Stimulated activated effector memory CD8-positive, alpha-beta T cell treated with anti-CD3 and anti-CD28 coated beads, Interleukin-12 subunit alpha, Interleukin-12 subunit beta, amount 100 ng/mL, for 72 hours (primary cell): ENCODE results near the gene ETV6.

Source experiments
- ATAC-seq: fragments of 150-1000 bp; cut with Tn5 transposase; 2 replicates; pipeline ENCODE4 v1.10.0; 2021
- DNase-seq, 2 donors: peaks; one replicate each; pipeline ENCODE4 v3.0.0; 2021 to 2022; ENCODE audit warnings: low spot score in 2 of 2
- H3K27ac Mint-ChIP-seq: one replicate; pipeline ENCODE4 v1.8.0; 2022; ENCODE audit warnings: mild to moderate bottlenecking, mixed read lengths
- H3K36me3 Mint-ChIP-seq: one replicate; pipeline ENCODE4 v1.8.0; 2022; ENCODE audit warnings: mild to moderate bottlenecking, mixed read lengths
- H3K4me1 Mint-ChIP-seq: one replicate; pipeline ENCODE4 v1.8.0; 2022; ENCODE audit warnings: mixed read lengths
- H3K4me3 Mint-ChIP-seq: one replicate; pipeline ENCODE4 v1.8.0; 2022; ENCODE audit warnings: mild to moderate bottlenecking, mixed read lengths
- H3K9me3 Mint-ChIP-seq: one replicate; pipeline ENCODE4 v1.8.0; 2022; ENCODE audit warnings: mixed read lengths

ETV6 gene

DNA sequence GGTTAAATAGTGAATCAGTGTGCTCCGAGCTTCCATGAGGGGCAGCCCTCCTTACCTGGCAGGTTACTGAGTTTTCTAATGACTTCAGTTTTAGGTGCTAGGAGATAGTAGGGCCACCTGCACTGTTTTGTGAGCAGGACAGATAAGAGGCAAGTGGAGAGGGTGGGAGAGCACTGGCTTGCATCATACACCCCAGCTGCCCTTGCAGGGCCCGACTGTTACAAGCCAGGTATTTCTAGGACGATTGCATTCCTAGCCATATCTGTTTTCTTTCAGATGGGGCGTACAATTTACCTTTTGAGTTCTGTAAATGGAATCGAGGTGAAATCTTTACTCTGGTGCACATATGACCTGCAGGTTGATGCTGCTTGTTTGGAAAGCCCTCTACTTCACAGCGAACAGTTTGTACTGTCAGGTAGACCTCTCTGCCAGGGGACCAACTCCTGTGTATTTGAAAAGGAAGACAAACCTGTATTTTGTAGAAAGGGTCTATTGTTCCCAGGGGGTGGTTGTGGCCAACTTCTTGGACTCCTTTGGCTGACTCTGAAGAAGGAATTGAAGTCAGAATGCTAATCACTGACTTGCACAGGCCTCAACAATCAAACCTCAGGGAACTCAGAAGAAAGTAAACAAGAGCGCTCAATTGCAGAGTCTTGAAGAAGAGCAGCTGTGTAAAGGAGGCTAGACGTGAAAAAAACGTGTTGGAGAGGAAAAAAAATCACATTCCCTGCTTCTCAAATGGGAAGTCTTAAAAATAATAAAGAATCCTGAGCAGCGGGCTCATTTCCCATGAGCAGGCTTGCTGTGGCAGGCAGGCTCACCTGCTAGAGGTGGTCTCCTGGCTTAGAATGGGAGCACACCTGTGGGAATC lies 57.3 kb downstream of the ETV6 start:
- peaks cover 26% of the 10 kb centered on the region for H3K36me3 Mint-ChIP-seq
- H3K4me1 Mint-ChIP-seq = peaks cover 54% of the 10 kb centered on the region

DNA sequence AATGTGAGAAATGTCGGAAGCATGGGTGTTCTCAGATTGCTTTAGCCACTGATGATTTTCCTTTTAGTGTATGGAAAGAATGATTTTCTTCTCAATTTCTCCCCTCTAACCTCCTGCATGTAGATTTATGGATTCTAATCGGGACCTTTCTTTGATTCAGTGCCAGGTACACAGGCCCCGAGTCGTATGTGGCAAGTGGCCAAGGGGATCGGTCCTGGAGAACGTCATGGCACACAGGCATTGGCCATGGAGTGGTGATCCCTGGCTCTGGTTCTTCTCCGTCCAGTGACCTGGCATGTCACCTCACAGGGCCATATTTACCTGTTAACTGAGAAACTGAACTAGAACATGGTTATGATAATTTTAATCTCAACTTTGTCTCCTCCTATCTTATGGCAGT lies 58.1 kb downstream of the ETV6 start:
- H3K9me3 Mint-ChIP-seq = no peaks in the 10 kb centered on the region
- DNase-seq = no peak
- H3K27ac Mint-ChIP-seq = no peak overlapping the region
- no peak for ATAC-seq
- H3K4me1 Mint-ChIP-seq = peaks cover 53% of the 10 kb centered on the region
- H3K36me3 Mint-ChIP-seq = peaks cover 31% of the 10 kb centered on the region
- no peak overlapping the region for H3K4me3 Mint-ChIP-seq

More for the DNA sequence above, 57.3 kb downstream of the ETV6 start:
- no peak for ATAC-seq
- DNase-seq = no peak
- no peak overlapping the region for H3K27ac Mint-ChIP-seq
- no peak overlapping the region for H3K4me3 Mint-ChIP-seq
- no peaks in the 10 kb centered on the region for H3K9me3 Mint-ChIP-seq

DNA sequence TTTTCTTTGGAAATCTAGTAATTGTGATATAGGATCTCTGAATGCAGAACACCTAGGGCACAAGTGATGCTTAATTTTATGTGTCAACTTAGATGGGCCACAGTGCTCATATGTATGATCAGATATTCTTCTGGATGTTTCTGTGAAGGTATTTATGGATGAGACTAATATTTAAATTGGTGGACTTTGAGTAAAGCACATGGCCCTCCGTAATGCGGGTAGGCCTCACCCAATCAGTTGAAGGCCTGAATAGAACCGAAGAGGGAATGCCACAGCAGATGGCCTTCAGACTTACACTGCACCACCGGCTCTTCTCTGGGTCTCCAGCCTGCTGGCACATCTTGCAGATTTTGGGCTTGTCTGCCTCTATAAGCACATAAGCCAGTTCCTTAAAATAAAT lies 60.0 kb downstream of the ETV6 start:
- Mint-ChIP-seq H3K36me3 (peaks cover 28% of the 10 kb centered on the region), H3K9me3 (no peaks in the 10 kb centered on the region), H3K4me1 (peaks cover 48% of the 10 kb centered on the region), H3K4me3 (no peak overlapping the region), H3K27ac (no peak overlapping the region)
- DNase-seq (no peak), ATAC-seq (no peak)

DNA sequence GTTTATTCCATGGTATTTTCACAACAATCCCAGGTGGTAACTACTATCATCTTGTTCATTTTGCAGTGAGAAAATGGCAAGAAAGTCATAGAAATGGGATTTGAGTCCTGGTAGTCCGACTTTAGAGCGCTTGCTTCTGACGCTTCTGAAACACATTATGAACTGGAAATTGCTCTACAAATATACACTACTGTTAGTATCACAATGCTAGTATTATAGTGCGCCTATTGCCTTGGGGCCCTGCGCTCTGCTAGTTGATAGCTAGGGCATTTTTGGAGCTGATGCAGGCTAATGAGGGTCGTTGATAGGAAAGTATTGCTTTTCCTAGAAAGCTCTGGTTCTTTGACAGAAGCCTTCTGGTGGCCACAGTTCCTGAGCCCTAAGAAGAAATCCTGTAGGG lies 61.0 kb downstream of the ETV6 start:
- H3K27ac Mint-ChIP-seq = no peak overlapping the region
- H3K36me3 Mint-ChIP-seq = peaks cover 37% of the 10 kb centered on the region
- DNase-seq = no peak
- no peak overlapping the region for H3K4me3 Mint-ChIP-seq
- no peak for ATAC-seq
- H3K4me1 Mint-ChIP-seq = peaks cover 53% of the 10 kb centered on the region
- no peaks in the 10 kb centered on the region for H3K9me3 Mint-ChIP-seq

DNA sequence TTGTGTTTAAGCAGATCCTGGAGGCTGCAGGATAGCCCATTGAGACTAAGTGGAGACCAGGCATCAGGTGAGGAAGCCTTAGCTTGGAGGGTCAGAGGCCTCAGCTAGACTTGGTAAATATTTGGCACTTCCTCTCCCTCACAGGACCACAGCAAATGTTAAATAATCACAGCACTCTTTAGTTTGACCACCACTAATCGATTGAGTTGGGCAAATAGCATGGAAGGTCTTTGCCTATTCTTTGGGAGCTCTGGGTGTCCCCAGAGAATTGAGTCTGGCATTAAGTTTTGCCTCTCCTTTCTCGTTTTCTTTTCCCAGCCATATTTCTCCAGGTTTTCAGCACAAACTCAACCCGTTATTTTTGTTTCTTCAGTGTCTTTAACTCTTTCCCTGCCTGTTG lies 61.4 kb downstream of the ETV6 start:
- H3K9me3 Mint-ChIP-seq = no peaks in the 10 kb centered on the region
- H3K4me1 Mint-ChIP-seq = peaks cover 53% of the 10 kb centered on the region
- peaks cover 42% of the 10 kb centered on the region for H3K36me3 Mint-ChIP-seq
- no peak for DNase-seq
- ATAC-seq = no peak
- H3K27ac Mint-ChIP-seq = no peak overlapping the region
- H3K4me3 Mint-ChIP-seq = no peak overlapping the region

DNA sequence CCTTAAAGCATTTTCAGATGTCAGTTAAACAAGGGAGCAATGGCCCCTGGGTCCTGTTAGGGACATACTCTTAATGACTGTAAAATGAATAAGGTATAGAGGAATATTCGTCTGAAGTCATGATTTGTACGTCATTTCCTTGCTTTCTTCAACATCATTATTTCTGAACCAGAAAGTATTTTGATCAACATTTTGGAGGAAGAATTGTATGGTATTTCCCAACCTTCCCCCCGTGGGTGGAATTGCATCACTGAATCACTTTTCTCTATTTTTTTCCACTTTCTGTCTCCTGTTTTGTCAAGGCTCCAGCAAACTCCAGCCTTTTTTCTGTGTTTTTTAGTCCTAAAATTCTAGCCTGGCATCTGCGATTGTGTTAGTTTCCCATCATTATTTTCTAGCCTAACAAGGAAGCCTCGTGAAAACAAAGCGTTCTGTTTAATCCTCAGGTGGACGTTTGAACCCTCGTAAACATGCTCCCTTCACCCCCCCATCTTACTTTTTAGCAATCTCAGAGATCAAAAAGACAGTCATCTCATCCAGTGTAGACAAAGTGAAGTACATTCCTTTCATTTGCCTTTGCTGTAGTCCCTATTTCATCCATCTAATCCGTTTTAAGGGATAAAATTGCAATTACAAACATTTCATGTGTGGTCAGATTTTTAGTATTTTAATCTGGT lies 62.3 kb downstream of the ETV6 start:
- Mint-ChIP-seq H3K27ac (no peak overlapping the region), H3K36me3 (peaks cover 51% of the 10 kb centered on the region), H3K9me3 (no peaks in the 10 kb centered on the region), H3K4me3 (no peak overlapping the region), H3K4me1 (peaks cover 51% of the 10 kb centered on the region)
- ATAC-seq = no peak
- no peak for DNase-seq

DNA sequence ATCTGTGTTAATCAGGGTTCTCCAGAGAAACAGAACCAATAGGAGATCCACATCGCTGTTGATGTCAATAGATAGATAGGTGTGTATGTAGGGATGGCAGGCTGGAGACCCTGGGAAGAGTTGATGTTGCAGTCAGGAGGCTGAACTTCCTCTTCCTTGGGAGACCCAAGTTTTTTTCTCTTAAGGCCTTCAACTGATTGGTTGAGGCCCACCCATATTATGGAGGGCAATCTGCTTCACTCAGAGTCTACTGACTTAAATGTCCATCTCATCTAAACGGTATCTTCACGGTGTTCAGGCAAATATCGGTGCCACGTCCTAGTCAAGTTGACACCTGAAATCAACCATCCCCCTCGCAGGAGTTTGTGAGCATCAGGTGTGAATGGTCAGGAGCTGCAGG lies 63.0 kb downstream of the ETV6 start:
- H3K9me3 Mint-ChIP-seq = no peaks in the 10 kb centered on the region
- no peak overlapping the region for H3K27ac Mint-ChIP-seq
- DNase-seq = no peak
- ATAC-seq = no peak
- H3K4me3 Mint-ChIP-seq = no peak overlapping the region
- H3K4me1 Mint-ChIP-seq = peaks cover 48% of the 10 kb centered on the region
- peaks cover 56% of the 10 kb centered on the region for H3K36me3 Mint-ChIP-seq

DNA sequence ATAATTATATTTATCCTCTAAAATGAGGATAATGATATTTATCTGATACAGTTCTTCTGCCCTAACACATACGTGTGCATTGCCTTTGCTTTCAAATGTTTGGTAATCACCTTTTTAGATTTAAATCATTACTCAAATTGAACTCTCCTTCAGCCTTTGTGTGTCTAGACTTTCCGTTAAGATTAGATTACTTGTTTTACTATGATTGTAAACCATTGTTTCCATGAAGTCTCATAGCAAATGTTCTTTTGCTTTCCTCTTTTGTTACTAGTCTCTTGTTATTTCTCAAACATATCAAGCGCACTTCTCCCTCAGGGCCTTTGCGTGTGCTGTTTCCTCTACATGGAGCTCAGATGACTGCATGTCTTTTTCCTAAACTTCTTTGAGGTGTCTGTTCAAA lies 63.7 kb downstream of the ETV6 start:
- ATAC-seq = no peak
- no peak for DNase-seq
- Mint-ChIP-seq H3K9me3 (no peaks in the 10 kb centered on the region), H3K4me1 (peaks cover 55% of the 10 kb centered on the region), H3K27ac (no peak overlapping the region), H3K36me3 (peaks cover 63% of the 10 kb centered on the region), H3K4me3 (no peak overlapping the region)

DNA sequence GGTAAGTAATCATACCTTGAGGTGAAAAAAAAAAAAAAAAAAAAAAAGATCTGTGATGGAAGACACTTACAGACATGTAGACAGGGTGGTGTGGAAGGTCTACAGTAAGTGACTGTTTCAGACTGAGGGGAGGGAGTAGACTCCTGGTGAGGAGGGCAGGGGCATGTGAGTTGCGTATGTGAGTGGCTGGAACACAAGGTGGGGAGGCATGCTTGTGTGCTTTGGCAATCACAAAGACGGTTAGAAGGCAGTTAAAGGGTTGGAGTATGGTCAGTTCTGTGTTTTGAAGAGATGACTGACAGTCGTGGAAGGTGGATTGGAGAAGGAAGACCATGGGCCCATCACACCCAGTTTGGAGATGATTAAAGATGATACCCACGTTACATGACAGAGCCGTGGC lies 65.2 kb downstream of the ETV6 start:
- H3K9me3 Mint-ChIP-seq = no peaks in the 10 kb centered on the region
- no peak for DNase-seq
- peaks cover 59% of the 10 kb centered on the region for H3K4me1 Mint-ChIP-seq
- no peak overlapping the region for H3K27ac Mint-ChIP-seq
- H3K36me3 Mint-ChIP-seq = peaks cover 66% of the 10 kb centered on the region
- no peak for ATAC-seq
- no peak overlapping the region for H3K4me3 Mint-ChIP-seq

DNA sequence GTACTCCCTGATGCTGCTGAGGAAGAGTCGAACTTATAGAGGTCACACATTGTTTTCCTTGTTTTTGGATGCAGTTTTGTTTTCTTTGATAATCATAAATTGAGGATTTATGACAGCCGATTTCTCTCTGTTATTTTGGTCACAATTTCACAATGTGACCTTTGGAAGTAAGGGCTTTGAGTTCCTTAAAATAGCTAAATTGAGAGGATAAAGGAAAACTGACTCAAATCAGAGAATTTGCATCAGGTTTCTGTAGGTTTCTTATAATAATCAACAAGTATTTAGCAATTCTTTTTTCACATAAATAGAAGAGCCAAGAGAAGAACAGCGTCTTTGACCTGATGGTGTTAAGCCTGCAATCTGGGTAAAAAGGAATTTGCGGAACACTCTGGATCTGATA lies 66.1 kb downstream of the ETV6 start:
- DNase-seq (no peak), ATAC-seq (no peak)
- no peaks in the 10 kb centered on the region for H3K9me3 Mint-ChIP-seq
- peaks cover 57% of the 10 kb centered on the region for H3K4me1 Mint-ChIP-seq
- H3K36me3 Mint-ChIP-seq = peaks cover 59% of the 10 kb centered on the region
- H3K27ac Mint-ChIP-seq = no peak overlapping the region
- H3K4me3 Mint-ChIP-seq = no peak overlapping the region

DNA sequence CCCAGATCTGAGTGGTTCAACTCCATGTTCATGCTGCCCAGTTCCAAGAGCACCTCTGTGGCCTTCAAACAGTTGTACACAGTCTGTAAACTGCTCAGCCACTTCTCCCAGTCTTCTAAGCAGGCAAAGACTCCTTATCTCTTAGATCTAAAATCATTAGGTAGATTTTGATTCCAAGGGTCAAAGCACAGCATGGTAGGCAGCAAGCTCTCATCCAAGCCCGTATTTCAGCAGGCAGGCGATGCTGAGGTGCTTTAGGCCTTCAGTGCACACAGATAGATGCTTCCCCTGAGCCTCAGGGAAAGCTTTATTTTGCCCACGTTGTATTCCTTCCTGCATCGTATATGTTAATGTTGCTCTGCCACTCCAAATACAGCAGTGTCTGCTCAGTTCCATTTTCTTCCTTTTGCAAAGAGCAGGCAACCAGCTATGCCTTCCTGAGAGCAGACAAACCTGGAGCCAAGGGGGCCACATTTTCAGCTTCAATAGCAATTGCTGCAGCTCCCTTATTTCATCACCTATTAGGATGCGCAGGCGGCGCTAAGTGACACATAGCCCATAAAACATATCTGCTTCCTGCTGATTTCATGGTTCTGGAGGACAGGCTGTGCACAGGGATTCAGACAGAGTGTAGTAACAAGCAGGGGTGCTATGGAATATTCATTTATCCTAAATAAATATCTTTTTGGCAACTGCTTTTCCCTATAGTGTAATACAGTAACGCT lies 67.5 kb downstream of the ETV6 start:
- Mint-ChIP-seq H3K27ac (no peak overlapping the region), H3K4me1 (peaks cover 46% of the 10 kb centered on the region), H3K9me3 (no peaks in the 10 kb centered on the region), H3K4me3 (no peak overlapping the region), H3K36me3 (peaks cover 57% of the 10 kb centered on the region)
- DNase-seq = no peak
- ATAC-seq = no peak

DNA sequence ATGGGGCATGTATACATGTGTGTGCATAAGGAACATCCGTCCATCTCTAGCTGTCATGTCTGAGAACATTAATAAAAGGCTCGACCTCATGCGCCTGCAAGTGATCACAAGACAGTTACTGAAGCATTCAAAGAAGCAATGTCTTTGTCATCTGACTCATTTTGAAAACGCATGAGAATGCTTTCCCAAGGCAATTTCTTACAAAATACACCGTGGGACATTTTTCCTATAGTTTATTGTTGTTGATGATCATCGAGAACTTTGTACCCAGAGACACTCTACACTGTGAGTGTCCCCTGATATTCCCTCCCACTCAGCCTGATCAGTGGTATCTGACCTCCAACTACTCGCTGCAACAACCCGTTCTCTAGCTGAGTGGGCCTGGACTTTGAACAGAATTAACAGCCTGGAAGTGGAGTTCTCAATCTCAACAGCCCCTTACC lies 68.1 kb downstream of the ETV6 start:
- Mint-ChIP-seq H3K27ac (no peak overlapping the region), H3K4me3 (no peak overlapping the region), H3K9me3 (no peaks in the 10 kb centered on the region), H3K4me1 (peaks cover 42% of the 10 kb centered on the region), H3K36me3 (peaks cover 53% of the 10 kb centered on the region)
- no peak for ATAC-seq
- DNase-seq = no peak

DNA sequence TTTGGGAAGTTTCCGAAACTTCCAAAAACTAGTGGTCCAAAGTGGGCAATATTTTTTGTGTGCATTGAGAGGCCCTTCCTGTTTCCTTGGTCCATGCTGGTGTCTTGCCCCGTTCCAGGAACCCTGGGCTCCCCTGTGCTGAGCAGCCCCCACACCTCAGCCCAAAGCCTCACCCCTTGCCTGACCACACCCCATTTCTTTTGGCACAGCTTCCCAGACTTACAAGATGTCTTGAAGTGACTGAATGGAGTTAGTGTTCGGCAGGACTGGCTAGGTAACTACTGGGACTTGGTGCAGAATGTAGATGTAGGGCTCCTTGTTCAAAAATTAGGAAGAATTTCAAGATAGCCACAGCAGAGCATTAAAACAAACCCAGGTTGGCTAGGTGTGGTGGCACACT lies 68.6 kb downstream of the ETV6 start:
- DNase-seq (no peak), ATAC-seq (no peak)
- Mint-ChIP-seq H3K9me3 (no peaks in the 10 kb centered on the region), H3K4me3 (no peak overlapping the region), H3K36me3 (peaks cover 47% of the 10 kb centered on the region), H3K27ac (no peak overlapping the region), H3K4me1 (peaks cover 39% of the 10 kb centered on the region)

DNA sequence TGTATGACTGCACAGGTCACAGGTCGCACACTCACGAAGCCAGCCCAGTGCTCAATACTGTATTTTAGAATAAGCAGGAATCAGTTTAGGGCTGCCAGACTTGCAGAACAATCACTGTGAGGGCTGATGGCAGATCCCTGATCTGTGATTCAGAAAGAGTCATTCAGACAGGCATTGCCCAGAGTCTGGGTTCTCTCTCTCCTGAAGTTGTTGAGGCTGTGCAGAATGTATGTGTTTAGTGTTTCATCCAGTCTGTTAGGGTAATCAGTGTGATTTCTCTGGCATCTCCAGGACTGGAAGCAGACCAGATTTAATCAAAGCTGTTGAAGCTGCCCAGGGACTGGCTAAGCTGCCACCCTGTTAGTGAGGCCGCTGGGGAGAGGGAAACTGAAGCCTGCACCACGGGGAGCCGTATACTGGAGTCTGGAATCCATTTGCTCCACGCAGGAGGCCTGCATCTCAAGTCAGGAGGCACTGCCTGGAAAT lies 69.3 kb downstream of the ETV6 start:
- H3K4me3 Mint-ChIP-seq = peak overlapping the region; percentile 4
- peaks cover 50% of the 10 kb centered on the region for H3K36me3 Mint-ChIP-seq
- peak; percentile 25 for ATAC-seq
- H3K9me3 Mint-ChIP-seq = no peaks in the 10 kb centered on the region
- DNase-seq = no peak
- H3K27ac Mint-ChIP-seq = no peak overlapping the region
- peaks cover 43% of the 10 kb centered on the region for H3K4me1 Mint-ChIP-seq

DNA sequence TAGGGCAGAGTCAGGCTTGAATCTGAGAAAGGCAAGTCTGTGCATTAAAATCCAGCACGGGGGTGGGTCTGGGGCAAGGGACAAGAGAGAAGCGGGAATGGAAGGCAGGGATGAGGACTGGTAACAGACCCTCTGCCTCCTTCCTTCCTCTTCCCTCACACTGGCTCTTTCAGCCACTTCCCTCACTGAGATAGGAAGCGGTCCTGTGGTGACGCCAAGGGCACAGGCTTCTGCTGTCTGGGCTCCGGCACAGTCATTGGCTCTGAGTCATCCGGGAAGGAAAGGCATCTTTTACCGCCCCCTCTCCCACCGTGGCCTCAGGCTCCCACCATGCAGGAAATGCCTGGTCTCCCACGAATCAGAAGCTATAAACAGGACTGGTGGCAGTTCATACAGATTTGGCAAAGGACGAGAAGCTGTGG lies 70.2 kb downstream of the ETV6 start:
- H3K9me3 Mint-ChIP-seq = no peaks in the 10 kb centered on the region
- ATAC-seq (peak; percentile 93), DNase-seq (peak in 1 of 2 donors; percentile 8)
- H3K4me1 Mint-ChIP-seq = peaks cover 42% of the 10 kb centered on the region
- H3K27ac Mint-ChIP-seq = peak overlapping the region; percentile 56
- H3K4me3 Mint-ChIP-seq = peak overlapping the region; percentile 4
- H3K36me3 Mint-ChIP-seq = peaks cover 50% of the 10 kb centered on the region
